Measurements from ENCODE around the gene CYP39A1.

- TF ChIP-seq CTCF (IDR thresholded peaks at IDR 0.05) (no peak), RFX5 (IDR thresholded peaks at IDR 0.05) (no peak)
These were observed 17.2 kb downstream of the CYP39A1 start for GRCh38 chr6:46635462-46635861.

Measured in A549 (cell line).